HFF-Myc (cell line): ENCODE measurements around the gene CYP2W1.

Experiments
- DNase-seq: peaks from one replicate; pipeline ENCODE4 v3.0.0-alpha.2; 2011; ENCODE audit warnings: low read depth; ENCODE audit errors: extremely low read depth
- H3K4me3 ChIP-seq: replicated peaks from 2 replicates; pipeline ENCODE4 v1.5.1; 2011; ENCODE audit warnings: low read depth, mild to moderate bottlenecking, control low read depth, low read length
- CTCF ChIP-seq: IDR thresholded peaks from 2 replicates; pipeline ENCODE4 v1.5.1; 2012; ENCODE audit warnings: mild to moderate bottlenecking, low read depth, low read length, control low read depth; ENCODE audit errors: missing control alignments

Gene CYP2W1

GRCh38 chr7:1011297-1012003, 28.5 kb downstream of the CYP2W1 start:
- no peak overlapping the region for H3K4me3 ChIP-seq
- TF ChIP-seq CTCF = no peak
- DNase-seq = no peak

GRCh38 chr7:1012004-1012715, 29.2 kb downstream of the CYP2W1 start:
- no peak overlapping the region for H3K4me3 ChIP-seq
- DNase-seq = no peak
- TF ChIP-seq CTCF = no peak

- no peak for TF ChIP-seq CTCF
- no peak for DNase-seq
- H3K4me3 ChIP-seq = no peak overlapping the region
Measured at GRCh38 chr7:1012716-1013095, 29.7 kb downstream of the CYP2W1 start.

GRCh38 chr7:1013581-1013980, 30.6 kb downstream of the CYP2W1 start:
- H3K4me3 ChIP-seq = no peak overlapping the region
- no peak for DNase-seq
- TF ChIP-seq CTCF = no peak

- no peak for TF ChIP-seq CTCF
- no peak for DNase-seq
- H3K4me3 ChIP-seq = no peak overlapping the region
Measured at GRCh38 chr7:1014681-1015080, 31.7 kb downstream of the CYP2W1 start.

- H3K4me3 ChIP-seq = no peak overlapping the region
- no peak for DNase-seq
- no peak for TF ChIP-seq CTCF
Measured at GRCh38 chr7:1015196-1016121, 32.5 kb downstream of the CYP2W1 start.
